Neuron (in vitro differentiated cells): ENCODE data around the gene CDPF1.

Experiments used
- H2AFZ ChIP-seq: one replicate; pipeline ENCODE4 v1.6.1; 2013; ENCODE audit warnings: low read depth, mild to moderate bottlenecking, inconsistent platforms, low read length, moderate library complexity
- H3K27me3 ChIP-seq: one replicate; pipeline ENCODE4 v1.6.1; 2013; ENCODE audit warnings: low read length; ENCODE audit not compliant: insufficient read depth
- H3K36me3 ChIP-seq: one replicate; pipeline ENCODE4 v1.6.1; 2013; ENCODE audit warnings: low read length; ENCODE audit not compliant: insufficient read depth
- H3K4me1 ChIP-seq: one replicate; pipeline ENCODE4 v1.6.1; 2013; ENCODE audit warnings: low read length; ENCODE audit not compliant: insufficient read depth
- H3K4me3 ChIP-seq: 2 replicates; pipeline ENCODE4 v1.5.1; 2013; ENCODE audit warnings: mild to moderate bottlenecking, low read length, moderate library complexity
- H3K9me3 ChIP-seq: one replicate; pipeline ENCODE4 v1.6.1; 2013; ENCODE audit warnings: low read length

The CDPF1 gene

GRCh38 chr22:46240073-46240472, 10.0 kb downstream of the CDPF1 start:
- Histone ChIP-seq H3K9me3 (no peaks in the 10 kb centered on the region), H3K4me1 (no peaks in the 10 kb centered on the region), H2AFZ (no peak overlapping the region), H3K36me3 (peaks cover 10% of the 10 kb centered on the region), H3K27me3 (no peaks in the 10 kb centered on the region), H3K4me3 (no peak overlapping the region)

DNA sequence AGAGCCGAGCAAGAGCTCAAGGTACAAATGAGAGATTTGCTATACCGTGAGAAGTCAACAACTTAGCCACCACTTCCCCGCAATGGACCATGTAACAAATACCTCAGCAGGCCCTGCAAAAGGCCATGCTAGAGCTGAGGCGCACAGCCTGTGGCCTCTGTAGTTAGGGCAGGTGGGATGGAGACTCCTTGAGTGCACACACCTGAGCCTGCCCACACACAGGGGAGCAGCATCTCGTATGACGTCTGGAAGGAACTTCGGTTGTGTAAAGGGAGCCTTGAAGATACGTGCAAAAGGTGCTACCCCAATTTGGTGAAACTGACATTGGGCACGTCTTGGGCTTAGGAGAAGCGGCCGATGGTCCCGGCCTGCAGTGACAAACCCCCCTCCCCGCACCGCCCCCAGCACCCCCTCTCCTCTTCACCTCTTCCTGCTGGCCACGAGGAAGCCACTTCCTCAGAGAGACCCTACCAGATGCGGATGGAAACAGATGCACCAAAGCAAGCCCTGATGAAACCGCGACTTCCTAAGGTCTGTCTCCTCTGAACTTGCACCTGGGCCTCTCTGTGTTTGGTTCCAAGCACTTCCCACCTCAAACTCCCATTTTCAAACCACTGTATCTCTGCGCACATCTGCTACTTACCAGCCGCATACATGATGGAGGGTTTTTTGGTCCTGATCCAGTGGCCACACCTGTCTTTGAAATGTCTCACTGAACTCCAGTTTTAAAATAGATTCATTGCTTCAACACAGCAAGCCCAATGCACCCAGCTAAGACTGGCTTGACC, 10.6 kb downstream of the CDPF1 start:
- no peak overlapping the region for H3K4me3 ChIP-seq
- H3K36me3 ChIP-seq, result peaks cover 5% of the 10 kb centered on the region
- H2AFZ ChIP-seq, result no peak overlapping the region

DNA sequence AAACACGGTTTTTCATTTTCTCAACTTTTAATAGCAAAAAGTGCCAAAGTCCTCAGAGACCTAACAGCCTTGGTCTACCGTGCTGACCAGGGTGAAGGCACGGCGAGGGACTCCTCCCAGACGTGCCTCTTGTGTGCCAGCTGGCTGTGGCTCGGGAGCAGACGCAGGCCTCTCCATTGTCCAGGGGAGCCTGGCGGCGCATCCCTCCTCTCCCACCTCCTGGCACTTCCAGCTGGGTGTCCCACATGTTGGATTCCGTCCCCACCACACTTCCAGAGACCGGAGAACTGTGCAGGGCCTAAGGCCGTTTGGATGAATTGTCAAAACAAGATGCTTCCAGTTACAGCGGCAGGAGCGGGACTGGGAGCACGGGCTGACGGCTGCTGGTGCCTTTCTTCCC, 11.6 kb downstream of the CDPF1 start:
- Histone ChIP-seq H3K27me3 (no peaks in the 10 kb centered on the region), H3K4me3 (no peak overlapping the region), H3K4me1 (no peaks in the 10 kb centered on the region), H2AFZ (no peak overlapping the region), H3K9me3 (no peaks in the 10 kb centered on the region), H3K36me3 (no peaks in the 10 kb centered on the region)

More for the DNA sequence above, 10.6 kb downstream of the CDPF1 start:
- H3K4me1 ChIP-seq, result no peaks in the 10 kb centered on the region
- no peaks in the 10 kb centered on the region for H3K9me3 ChIP-seq
- H3K27me3 ChIP-seq, result no peaks in the 10 kb centered on the region

DNA sequence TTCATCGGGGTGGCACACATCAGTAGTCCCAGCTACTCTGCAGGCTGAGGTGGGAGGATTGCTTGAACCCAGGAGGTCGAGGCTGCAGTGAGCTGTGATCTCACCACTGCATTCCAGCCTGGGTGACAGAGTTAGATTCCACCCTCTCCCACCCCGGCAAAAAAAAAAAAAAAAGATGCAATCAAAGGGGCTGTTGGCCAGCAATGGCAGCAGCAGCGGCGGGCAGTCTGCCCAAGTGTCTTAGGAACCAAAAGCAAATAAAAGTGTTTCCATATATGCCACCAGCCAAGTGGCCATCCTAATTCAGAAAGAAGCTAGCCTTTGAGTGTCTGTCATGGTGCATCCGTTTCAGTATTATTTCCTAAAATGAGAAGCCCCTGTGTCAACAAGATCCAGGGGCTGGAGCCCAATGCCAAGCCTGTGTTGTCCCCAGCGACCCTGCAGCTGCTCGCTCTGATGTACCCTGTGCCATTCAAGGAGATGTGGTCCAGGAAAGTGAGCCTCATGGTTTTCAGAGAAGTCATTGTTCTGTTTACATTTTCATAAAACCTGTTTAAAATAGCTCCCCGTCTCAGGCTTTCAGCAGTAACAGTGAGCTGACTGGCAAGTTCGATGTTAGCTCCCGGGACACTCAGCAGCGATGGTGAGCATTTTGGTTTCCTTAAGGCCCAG, 12.5 kb downstream of the CDPF1 start:
- Histone ChIP-seq H3K4me1 (no peaks in the 10 kb centered on the region), H3K27me3 (no peaks in the 10 kb centered on the region), H3K9me3 (no peaks in the 10 kb centered on the region), H3K4me3 (no peak overlapping the region), H3K36me3 (no peaks in the 10 kb centered on the region), H2AFZ (no peak overlapping the region)

DNA sequence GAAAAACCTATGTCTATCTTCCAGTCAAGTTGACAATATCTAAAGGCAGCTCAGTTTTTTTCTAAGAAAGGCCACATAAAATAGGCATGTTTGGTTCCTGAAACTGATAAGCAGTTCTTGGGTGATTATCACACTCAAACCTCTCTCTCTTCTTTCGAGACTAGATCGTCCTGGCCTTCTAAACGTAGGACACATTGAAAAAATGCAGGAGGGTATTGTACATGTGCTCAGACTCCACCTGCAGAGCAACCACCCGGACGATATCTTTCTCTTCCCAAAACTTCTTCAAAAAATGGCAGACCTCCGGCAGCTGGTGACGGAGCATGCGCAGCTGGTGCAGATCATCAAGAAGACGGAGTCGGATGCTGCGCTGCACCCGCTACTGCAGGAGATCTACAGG, 15.1 kb downstream of the CDPF1 start:
- no peaks in the 10 kb centered on the region for H3K4me1 ChIP-seq

DNA sequence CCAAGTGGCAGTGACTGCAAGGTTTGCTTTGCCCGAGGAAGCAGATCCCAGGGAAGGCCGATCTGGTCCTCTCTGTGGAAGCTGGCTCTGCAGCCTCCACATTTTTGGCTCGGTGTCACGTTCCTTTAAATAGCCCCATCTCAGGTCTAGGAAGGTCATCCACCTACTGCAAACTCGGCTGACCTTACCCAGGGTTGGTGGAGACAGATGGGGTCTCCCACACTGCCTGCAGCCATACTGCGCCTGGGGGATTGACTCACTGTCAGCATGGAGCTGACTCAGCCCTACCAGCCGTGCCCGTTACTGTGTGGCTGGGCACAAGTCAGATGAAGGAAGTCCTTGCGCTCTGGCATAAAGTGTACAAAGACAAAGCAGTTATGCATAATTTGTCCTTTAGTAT, 16.9 kb downstream of the CDPF1 start:
- Histone ChIP-seq H3K36me3 (no peaks in the 10 kb centered on the region), H3K4me1 (no peaks in the 10 kb centered on the region), H2AFZ (no peak overlapping the region), H3K27me3 (no peaks in the 10 kb centered on the region), H3K9me3 (no peaks in the 10 kb centered on the region), H3K4me3 (no peak overlapping the region)

More for the DNA sequence above, 15.1 kb downstream of the CDPF1 start:
- H3K9me3 ChIP-seq, result no peaks in the 10 kb centered on the region
- no peak overlapping the region for H3K4me3 ChIP-seq
- H3K27me3 ChIP-seq, result no peaks in the 10 kb centered on the region
- H2AFZ ChIP-seq, result no peak overlapping the region
- H3K36me3 ChIP-seq, result no peaks in the 10 kb centered on the region

DNA sequence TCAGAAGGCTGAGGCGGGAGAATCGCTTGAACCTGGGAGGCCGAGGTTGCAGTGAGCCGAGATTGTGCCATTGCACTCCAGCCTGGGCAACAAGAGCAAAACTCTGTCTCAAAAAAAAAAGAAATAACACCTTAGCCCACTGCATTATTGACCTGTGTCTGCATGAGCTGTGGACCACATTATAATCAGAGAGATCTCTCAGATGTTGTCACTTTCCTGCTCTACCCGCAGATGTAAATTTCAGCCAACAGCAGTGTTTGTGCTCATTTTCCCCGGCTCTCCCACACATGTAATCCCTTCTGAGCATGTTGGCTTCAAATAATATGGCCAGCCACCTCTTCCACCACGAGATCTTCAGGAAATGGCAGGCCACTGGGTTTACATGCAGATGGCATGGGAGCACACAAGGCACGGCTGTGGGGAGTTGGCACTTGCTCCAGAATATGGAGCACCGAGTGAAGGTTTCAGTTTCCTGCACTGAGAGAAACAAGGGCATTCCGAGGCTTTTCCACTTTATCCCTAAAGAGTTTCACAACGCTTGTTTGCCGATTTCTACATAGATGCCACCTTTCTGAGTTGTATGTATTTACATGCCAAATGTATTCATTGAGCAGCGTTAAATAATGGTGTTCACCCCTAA, 19.7 kb downstream of the CDPF1 start:
- H3K9me3 ChIP-seq, result no peaks in the 10 kb centered on the region
- H3K4me3 ChIP-seq, result no peak overlapping the region
- H3K4me1 ChIP-seq, result no peaks in the 10 kb centered on the region
- H3K27me3 ChIP-seq, result no peaks in the 10 kb centered on the region
- no peaks in the 10 kb centered on the region for H3K36me3 ChIP-seq
- H2AFZ ChIP-seq, result no peak overlapping the region

GRCh38 chr22:46229701-46230100, 20.4 kb downstream of the CDPF1 start:
- no peaks in the 10 kb centered on the region for H3K9me3 ChIP-seq
- no peaks in the 10 kb centered on the region for H3K36me3 ChIP-seq
- H3K4me3 ChIP-seq, result no peak overlapping the region
- no peaks in the 10 kb centered on the region for H3K4me1 ChIP-seq
- H3K27me3 ChIP-seq, result no peaks in the 10 kb centered on the region
- no peak overlapping the region for H2AFZ ChIP-seq

DNA sequence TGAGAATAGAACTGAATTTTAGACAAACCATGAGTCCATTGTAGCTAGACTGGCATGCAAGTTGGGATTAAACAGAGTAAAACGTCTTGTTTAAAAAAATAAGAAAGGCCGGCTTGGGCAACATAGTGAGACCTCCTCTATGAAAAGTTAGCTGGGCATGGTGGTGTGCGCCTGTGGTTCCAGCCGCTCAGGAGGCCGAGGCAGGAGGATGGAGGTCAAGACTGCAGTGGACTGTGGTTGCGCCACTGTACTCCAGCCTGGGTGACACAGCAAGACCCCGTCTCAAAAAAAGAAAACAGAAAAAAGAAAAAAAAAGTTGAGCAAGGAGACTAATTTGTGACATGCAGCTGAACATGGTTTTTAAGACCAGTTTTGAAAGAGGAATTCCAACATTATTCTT, 23.5 kb downstream of the CDPF1 start:
- no peaks in the 10 kb centered on the region for H3K9me3 ChIP-seq
- H3K27me3 ChIP-seq, result no peaks in the 10 kb centered on the region
- no peaks in the 10 kb centered on the region for H3K36me3 ChIP-seq
- H3K4me1 ChIP-seq, result no peaks in the 10 kb centered on the region
- H3K4me3 ChIP-seq, result no peak overlapping the region
- H2AFZ ChIP-seq, result no peak overlapping the region

GRCh38 chr22:46225631-46226030, 24.5 kb downstream of the CDPF1 start:
- Histone ChIP-seq H3K27me3 (no peaks in the 10 kb centered on the region), H3K36me3 (no peaks in the 10 kb centered on the region), H3K4me3 (no peak overlapping the region), H2AFZ (no peak overlapping the region), H3K9me3 (no peaks in the 10 kb centered on the region), H3K4me1 (no peaks in the 10 kb centered on the region)

- H3K4me3 ChIP-seq, result no peak overlapping the region
- H3K4me1 ChIP-seq, result no peaks in the 10 kb centered on the region
- no peaks in the 10 kb centered on the region for H3K27me3 ChIP-seq
- no peak overlapping the region for H2AFZ ChIP-seq
- no peaks in the 10 kb centered on the region for H3K36me3 ChIP-seq
- H3K9me3 ChIP-seq, result no peaks in the 10 kb centered on the region
Observed at GRCh38 chr22:46224898-46225290, 25.2 kb downstream of the CDPF1 start.

DNA sequence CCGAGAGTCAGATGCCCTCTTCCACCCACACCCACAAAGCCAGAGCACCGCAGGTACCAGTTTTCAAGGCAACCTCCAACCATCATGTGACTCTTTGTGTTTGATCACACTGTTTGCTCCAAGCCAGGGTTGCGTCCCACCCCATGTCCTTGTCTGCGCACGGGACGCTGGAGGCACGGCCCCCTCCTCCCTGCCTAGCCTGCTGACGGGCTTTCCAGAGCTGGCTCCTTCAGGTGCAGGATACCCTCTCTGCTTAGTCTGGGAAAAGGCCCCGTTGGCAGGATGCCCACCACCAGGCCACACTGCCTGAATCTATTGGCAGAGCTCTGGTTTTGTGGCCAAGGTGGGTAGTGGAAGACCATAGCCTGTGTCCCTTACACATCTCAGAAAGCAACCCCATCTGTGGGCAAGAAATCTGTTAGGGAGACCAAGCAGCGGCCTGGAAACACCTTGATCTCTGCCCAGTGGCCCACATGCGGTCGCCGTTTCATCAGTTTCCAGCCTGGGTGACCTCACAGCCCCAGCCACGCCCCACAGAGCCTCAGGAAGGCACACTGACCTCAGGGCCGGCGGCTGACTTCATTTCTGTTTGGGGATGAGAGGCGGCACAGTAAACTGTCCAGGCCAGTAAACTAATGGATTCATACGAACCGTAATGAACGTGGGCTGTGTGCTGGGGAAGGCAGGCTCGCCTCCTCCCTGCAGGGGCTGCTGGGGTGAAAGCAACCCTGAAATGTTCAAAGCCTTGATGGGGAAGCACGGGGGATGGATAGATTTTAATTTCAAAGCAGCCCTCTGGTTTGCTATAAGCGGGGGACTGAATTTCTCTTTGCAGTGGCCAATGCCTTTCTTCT, 25.8 kb downstream of the CDPF1 start:
- Histone ChIP-seq H2AFZ (no peak overlapping the region), H3K4me3 (no peak overlapping the region), H3K9me3 (no peaks in the 10 kb centered on the region), H3K4me1 (no peaks in the 10 kb centered on the region), H3K36me3 (no peaks in the 10 kb centered on the region), H3K27me3 (no peaks in the 10 kb centered on the region)

DNA sequence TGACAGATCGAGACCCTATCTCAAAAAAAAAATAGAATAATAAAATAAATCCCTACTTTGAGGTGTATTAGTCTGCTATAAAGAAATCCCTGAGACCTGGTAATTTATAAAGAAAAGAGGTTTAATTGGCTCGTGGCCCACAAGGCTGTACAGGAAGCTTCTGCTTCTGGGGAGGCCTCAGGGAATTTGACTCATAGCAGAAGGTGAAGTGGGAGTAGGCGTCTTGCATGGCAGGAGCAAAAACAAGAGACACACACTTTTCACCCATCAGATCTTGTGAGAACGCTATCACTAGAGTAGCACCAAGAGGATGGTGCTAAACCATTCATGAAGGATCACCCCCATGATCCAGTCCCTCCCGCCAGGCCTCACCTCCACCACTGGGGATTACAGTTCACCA, 29.2 kb downstream of the CDPF1 start:
- Histone ChIP-seq H3K4me1 (no peaks in the 10 kb centered on the region), H3K36me3 (no peaks in the 10 kb centered on the region), H3K27me3 (no peaks in the 10 kb centered on the region)

More for the DNA sequence above, 29.2 kb downstream of the CDPF1 start:
- no peak overlapping the region for H3K4me3 ChIP-seq
- no peaks in the 10 kb centered on the region for H3K9me3 ChIP-seq
- H2AFZ ChIP-seq, result no peak overlapping the region
